GM12878 (cell line): Measurements from ENCODE around the gene PHLDB3.

Experiments used
- CTCF ChIP-seq, 3 experiments: IDR thresholded peaks in 2 of 3; conservative IDR thresholded peaks in 1 of 3; 2 replicates each; pipeline ENCODE4 v1.5.1; 2011; ENCODE audit warnings: low read depth in 3 of 3, low read length in 3 of 3, mild to moderate bottlenecking in 3 of 3, control low read depth in 2 of 3, moderate library complexity in 2 of 3, inconsistent platforms in 1 of 3, mixed read lengths in 1 of 3; ENCODE audit not compliant: control insufficient read depth in 2 of 3, insufficient read depth in 1 of 3; ENCODE audit errors: extremely low read depth in 1 of 3
- EZH2 ChIP-seq: IDR thresholded peaks from 2 replicates; pipeline ENCODE4 v1.6.1; 2012; ENCODE audit warnings: low read depth, mild to moderate bottlenecking, control low read depth, inconsistent platforms, low read length, borderline replicate concordance; ENCODE audit not compliant: control insufficient read depth
- FOXK2 ChIP-seq: fragments of 450-650 bp; IDR thresholded peaks from 2 replicates; pipeline ENCODE4 v1.6.1; 2017; ENCODE audit warnings: mild to moderate bottlenecking, moderate library complexity
- JUND ChIP-seq: IDR thresholded peaks from 2 replicates; pipeline ENCODE4 v1.6.1; 2012; ENCODE audit warnings: low read depth, mild to moderate bottlenecking, low read length, improper control_type of control experiment, moderate library complexity
- MYC ChIP-seq: IDR thresholded peaks from 2 replicates; pipeline ENCODE4 v1.6.1; 2011; ENCODE audit warnings: mild to moderate bottlenecking, low read length, moderate library complexity, inconsistent platforms; ENCODE audit not compliant: insufficient read depth, insufficient replicate concordance, insufficient read length, severe bottlenecking
- NR2C1 ChIP-seq: fragments of 450-650 bp; IDR thresholded peaks from 2 replicates; pipeline ENCODE4 v1.6.1; 2017; ENCODE audit warnings: antibody characterized with exemption, mild to moderate bottlenecking, moderate library complexity
- POLR2A ChIP-seq: IDR thresholded peaks from 2 replicates; pipeline ENCODE4 v1.6.1; 2011; ENCODE audit warnings: low read depth, mild to moderate bottlenecking, low read length
- SPI1 ChIP-seq: IDR thresholded peaks from 2 replicates; pipeline ENCODE4 v1.6.1; 2011; ENCODE audit warnings: low read depth, mild to moderate bottlenecking, low read length, moderate library complexity, borderline replicate concordance; ENCODE audit not compliant: insufficient read depth
- USF1 ChIP-seq: IDR thresholded peaks from 2 replicates; pipeline ENCODE4 v1.6.1; 2011; ENCODE audit warnings: borderline replicate concordance, low read depth, mild to moderate bottlenecking, moderate library complexity, mixed read lengths, low read length; ENCODE audit not compliant: insufficient read depth; ENCODE audit errors: extremely low read length
- TF ChIP-seq, protein P1 (sequence below): IDR thresholded peaks from 2 replicates; pipeline ENCODE4 v1.6.1; 2012; ENCODE audit warnings: low read depth, low read length, improper control_type of control experiment

DNA sequence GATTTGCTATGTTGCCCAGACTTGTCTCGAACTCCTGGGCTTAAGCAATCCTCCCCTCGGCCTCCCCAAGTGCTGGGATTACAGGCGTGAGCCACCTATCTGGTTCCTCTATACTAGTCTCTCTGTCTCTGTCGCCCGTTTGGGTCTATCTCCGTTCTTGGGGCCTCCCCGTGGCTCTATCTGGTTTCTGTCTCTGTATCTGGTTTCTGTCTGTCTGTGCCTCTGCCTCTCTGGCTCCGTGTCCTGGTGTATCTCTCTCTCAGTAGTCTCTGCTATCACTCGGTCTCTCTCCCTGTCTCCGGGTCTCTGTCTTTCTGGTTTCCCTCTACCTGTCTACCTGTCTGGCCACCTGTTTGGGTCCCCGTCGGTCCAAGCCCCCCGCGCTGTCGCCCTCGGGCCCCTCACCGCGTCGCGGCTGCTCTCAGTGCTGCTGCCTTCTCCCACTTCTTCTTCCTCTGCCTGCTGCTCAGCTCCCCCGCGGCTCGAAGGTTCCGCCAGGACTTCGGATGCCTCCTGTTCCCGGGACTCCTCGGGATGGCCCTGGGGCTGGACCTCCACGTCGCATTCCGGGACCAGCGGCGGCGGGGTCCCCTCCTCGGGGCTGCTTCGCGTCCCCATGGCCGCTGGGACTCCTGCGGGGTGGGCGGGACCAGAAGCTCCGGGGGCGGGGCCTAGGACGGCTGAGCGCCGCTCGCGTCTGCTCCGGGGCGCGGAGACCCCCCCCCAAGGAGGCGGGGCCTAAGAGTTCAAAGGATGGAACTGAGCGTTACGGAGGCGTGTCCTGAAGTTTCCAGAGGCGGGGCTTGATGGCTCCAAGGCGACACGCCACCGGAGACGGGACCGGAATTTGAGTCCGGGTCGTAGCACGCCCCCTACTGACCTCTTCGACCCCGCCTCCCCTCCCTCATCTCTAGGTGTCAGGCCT is 783 bp downstream of the PHLDB3 start:
- peak; percentile 68 for TF ChIP-seq NR2C1
- TF ChIP-seq CTCF (IDR thresholded peaks at IDR 0.05 in 2 of 3, conservative IDR thresholded peaks at IDR 0.05 in 1 of 3; ENCODE audit: control insufficient read depth in 2 of 3, extremely low read depth in 1 of 3, insufficient read depth in 1 of 3, low read depth in 3 of 3, low read length in 3 of 3) = peak in 2 of 3 experiments; percentile 30 to 46; a peak in 4 of 6 replicates
- TF ChIP-seq, protein P1, sequence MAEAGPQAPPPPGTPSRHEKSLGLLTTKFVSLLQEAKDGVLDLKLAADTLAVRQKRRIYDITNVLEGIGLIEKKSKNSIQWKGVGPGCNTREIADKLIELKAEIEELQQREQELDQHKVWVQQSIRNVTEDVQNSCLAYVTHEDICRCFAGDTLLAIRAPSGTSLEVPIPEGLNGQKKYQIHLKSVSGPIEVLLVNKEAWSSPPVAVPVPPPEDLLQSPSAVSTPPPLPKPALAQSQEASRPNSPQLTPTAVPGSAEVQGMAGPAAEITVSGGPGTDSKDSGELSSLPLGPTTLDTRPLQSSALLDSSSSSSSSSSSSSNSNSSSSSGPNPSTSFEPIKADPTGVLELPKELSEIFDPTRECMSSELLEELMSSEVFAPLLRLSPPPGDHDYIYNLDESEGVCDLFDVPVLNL = no peak
- TF ChIP-seq EZH2 = no peak
- TF ChIP-seq USF1 = no peak
- peak; percentile 75 for TF ChIP-seq POLR2A
- TF ChIP-seq SPI1 = peak; percentile 38; the same call in 1 of the 2 replicates
- no peak for TF ChIP-seq JUND
- TF ChIP-seq MYC = no peak
- no peak for TF ChIP-seq FOXK2
